Measurements from ENCODE around the gene PTPDC1. TPM values are rescaled to one million over a fixed set of nuclear protein-coding genes. Genes with fewer than 3 reads are reported as not detected.

The PTPDC1 gene
- total and polyA plus RNA-seq, 9 of the 15 experiments (the other 6 are each of a cell fraction or from before 2014, with no cell fraction given): 1.1 to 8.1 (median 5.7) TPM

DNA sequence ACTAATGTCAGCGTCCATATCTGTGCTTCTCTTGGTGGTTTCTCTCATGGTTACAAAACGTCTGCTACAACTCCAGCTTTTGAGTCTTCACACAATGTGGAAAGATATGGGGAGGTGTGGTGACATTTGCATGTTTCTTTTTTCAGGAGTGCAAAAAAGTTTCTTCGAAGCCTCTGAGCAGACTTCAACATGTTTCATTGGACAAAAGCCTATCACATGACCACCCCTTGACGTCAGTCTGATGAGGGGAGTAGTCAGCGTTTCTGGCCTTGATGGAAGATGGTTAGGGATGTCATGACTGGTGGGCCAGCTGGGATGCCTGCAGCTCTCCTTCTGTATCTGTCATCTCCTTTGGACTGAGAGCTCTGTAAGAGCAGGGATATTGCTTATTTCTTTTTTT lies 61.4 kb downstream of the PTPDC1 start (continued):
- TF ChIP-seq, protein P1, sequence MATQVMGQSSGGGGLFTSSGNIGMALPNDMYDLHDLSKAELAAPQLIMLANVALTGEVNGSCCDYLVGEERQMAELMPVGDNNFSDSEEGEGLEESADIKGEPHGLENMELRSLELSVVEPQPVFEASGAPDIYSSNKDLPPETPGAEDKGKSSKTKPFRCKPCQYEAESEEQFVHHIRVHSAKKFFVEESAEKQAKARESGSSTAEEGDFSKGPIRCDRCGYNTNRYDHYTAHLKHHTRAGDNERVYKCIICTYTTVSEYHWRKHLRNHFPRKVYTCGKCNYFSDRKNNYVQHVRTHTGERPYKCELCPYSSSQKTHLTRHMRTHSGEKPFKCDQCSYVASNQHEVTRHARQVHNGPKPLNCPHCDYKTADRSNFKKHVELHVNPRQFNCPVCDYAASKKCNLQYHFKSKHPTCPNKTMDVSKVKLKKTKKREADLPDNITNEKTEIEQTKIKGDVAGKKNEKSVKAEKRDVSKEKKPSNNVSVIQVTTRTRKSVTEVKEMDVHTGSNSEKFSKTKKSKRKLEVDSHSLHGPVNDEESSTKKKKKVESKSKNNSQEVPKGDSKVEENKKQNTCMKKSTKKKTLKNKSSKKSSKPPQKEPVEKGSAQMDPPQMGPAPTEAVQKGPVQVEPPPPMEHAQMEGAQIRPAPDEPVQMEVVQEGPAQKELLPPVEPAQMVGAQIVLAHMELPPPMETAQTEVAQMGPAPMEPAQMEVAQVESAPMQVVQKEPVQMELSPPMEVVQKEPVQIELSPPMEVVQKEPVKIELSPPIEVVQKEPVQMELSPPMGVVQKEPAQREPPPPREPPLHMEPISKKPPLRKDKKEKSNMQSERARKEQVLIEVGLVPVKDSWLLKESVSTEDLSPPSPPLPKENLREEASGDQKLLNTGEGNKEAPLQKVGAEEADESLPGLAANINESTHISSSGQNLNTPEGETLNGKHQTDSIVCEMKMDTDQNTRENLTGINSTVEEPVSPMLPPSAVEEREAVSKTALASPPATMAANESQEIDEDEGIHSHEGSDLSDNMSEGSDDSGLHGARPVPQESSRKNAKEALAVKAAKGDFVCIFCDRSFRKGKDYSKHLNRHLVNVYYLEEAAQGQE (IDR thresholded peaks at IDR 0.05; ENCODE audit: borderline replicate concordance): 0 out of 2 replicates have a peak, but pooled peaks have one; percentile 4
- TF ChIP-seq, protein P1 (CRISPR knock-in tag; IDR thresholded peaks at IDR 0.05; ENCODE audit: low read depth): no peak
- TF ChIP-seq, protein P2, sequence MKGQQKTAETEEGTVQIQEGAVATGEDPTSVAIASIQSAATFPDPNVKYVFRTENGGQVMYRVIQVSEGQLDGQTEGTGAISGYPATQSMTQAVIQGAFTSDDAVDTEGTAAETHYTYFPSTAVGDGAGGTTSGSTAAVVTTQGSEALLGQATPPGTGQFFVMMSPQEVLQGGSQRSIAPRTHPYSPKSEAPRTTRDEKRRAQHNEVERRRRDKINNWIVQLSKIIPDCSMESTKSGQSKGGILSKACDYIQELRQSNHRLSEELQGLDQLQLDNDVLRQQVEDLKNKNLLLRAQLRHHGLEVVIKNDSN (CRISPR knock-in tag; IDR thresholded peaks at IDR 0.05): peak; percentile 76
- 0 out of 2 replicates have a peak, but pooled peaks have one; percentile 41 for TF ChIP-seq CREM (IDR thresholded peaks at IDR 0.05; ENCODE audit: low read depth)
- no peak for TF ChIP-seq POLR3G (IDR thresholded peaks at IDR 0.05; ENCODE audit: extremely low read depth, insufficient read length, insufficient replicate concordance)
- TF ChIP-seq FOXP1 (CRISPR knock-in tag; IDR thresholded peaks at IDR 0.05): no peak
- TF ChIP-seq TRIM24 (IDR thresholded peaks at IDR 0.05): no peak

Measured in K562 (cell line).